ENCODE results near the gene OR7D4. TPM values are rescaled to one million over a fixed set of nuclear protein-coding genes. Genes with fewer than 3 reads are reported as not detected.
"Not testable (repeated sequence)": the region's sequence is repeated elsewhere in the genome, so short reads cannot be mapped to it uniquely, and the experiment has no call there.

The OR7D4 gene
- polyA plus RNA-seq (2013, experiment 1 of 2), result not detected
- not detected for polyA plus RNA-seq (2013, experiment 2 of 2)

DNA sequence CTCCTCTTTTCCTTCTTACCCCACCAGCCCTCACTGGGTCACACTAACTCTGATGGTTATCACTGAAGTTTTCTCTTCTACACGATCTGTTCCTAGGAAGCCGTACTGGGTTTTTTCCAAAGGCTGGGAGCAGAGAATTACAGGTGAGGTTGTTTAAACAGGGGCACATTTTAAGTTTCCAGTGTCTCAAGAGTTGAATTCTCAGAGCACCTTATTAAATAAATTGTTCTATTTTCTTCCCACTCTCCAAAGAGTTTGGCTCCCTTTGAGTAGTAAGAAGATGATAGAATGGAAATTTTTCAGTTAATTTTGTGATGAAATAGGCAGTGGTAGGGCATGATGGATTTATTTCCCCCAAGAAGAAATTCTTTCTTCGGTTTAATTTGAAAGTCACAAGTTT lies at the start of gene OR7D4:
OR7D4 (minus strand) TSS at position 101 of the 400 bp plus-strand sequence. CDS start 4,752 bp downstream, outside the sequence.
- H3K27ac ChIP-seq (ENCODE audit: low read depth, low read length), result no peak within 1 kb of the TSS
- WGBS, result 72% methylated on average over 3 of the region's 3 CpGs
- H3K4me1 ChIP-seq (ENCODE audit: insufficient read depth, low read length), result no peaks in the 10 kb centered on the region
- H3K36me3 ChIP-seq (ENCODE audit: insufficient read depth, low read length), result no peaks in the 10 kb centered on the region
- no peaks in the 10 kb centered on the region for H3K27me3 ChIP-seq (ENCODE audit: insufficient read depth, low read length)
- no peak within 1 kb of the TSS for H3K4me3 ChIP-seq (ENCODE audit: low read length)
- H3K9ac ChIP-seq (ENCODE audit: low read depth, low read length), result no peak within 1 kb of the TSS
- peaks cover 88% of the 10 kb centered on the region for H3K9me3 ChIP-seq (ENCODE audit: insufficient read depth, low read depth, low read length)

- no peak overlapping the region for H3K9ac ChIP-seq (ENCODE audit: low read depth, low read length)
- H3K36me3 ChIP-seq (ENCODE audit: insufficient read depth, low read length), result no peaks in the 10 kb centered on the region
- H3K9me3 ChIP-seq (ENCODE audit: insufficient read depth, low read depth, low read length), result peaks cover 94% of the 10 kb centered on the region
- no peaks in the 10 kb centered on the region for H3K27me3 ChIP-seq (ENCODE audit: insufficient read depth, low read length)
- no peak overlapping the region for H3K4me3 ChIP-seq (ENCODE audit: low read length)
- 80% methylated on average over 5 of the region's 5 CpGs for WGBS
- H3K27ac ChIP-seq (ENCODE audit: low read depth, low read length), result no peak overlapping the region
- no peaks in the 10 kb centered on the region for H3K4me1 ChIP-seq (ENCODE audit: insufficient read depth, low read length)
Observed at GRCh38 chr19:9251236-9251635, 31.8 kb upstream of the OR7D4 start.

DNA sequence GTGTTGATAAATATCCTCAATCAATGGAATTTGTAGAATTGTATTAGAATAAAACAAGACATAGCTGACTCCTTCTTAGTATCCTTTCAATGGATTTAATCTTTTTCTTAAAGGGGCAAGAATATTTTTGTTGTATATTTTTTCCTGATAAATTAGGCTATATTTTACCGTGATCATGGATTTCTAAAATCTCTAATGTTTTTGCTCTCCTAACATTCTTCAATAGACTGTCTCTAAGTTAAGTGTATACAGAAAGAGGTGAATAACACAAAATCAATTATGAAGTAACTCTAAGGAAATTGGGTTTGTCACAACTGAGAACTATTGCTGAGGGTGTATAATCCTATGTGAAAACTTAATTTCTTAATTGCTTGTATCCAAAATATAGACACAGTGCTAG lies 31.2 kb upstream of the OR7D4 start, which contains the start of gene OR7E24:
OR7E24 (plus strand) TSS at position 301 of the 400 bp plus-strand sequence. CDS start 114 bp downstream, outside the sequence.
- WGBS, result no CpG with 5 or more reads among the region's 1 CpG
- no peak within 1 kb of the TSS for H3K27ac ChIP-seq (ENCODE audit: low read depth, low read length)
- H3K4me1 ChIP-seq (ENCODE audit: insufficient read depth, low read length), result no peaks in the 10 kb centered on the region
- no peaks in the 10 kb centered on the region for H3K27me3 ChIP-seq (ENCODE audit: insufficient read depth, low read length)
- H3K9ac ChIP-seq (ENCODE audit: low read depth, low read length), result no peak within 1 kb of the TSS
- no peaks in the 10 kb centered on the region for H3K36me3 ChIP-seq (ENCODE audit: insufficient read depth, low read length)
- H3K4me3 ChIP-seq (ENCODE audit: low read length), result no peak within 1 kb of the TSS
- peaks cover 88% of the 10 kb centered on the region for H3K9me3 ChIP-seq (ENCODE audit: insufficient read depth, low read depth, low read length)

DNA sequence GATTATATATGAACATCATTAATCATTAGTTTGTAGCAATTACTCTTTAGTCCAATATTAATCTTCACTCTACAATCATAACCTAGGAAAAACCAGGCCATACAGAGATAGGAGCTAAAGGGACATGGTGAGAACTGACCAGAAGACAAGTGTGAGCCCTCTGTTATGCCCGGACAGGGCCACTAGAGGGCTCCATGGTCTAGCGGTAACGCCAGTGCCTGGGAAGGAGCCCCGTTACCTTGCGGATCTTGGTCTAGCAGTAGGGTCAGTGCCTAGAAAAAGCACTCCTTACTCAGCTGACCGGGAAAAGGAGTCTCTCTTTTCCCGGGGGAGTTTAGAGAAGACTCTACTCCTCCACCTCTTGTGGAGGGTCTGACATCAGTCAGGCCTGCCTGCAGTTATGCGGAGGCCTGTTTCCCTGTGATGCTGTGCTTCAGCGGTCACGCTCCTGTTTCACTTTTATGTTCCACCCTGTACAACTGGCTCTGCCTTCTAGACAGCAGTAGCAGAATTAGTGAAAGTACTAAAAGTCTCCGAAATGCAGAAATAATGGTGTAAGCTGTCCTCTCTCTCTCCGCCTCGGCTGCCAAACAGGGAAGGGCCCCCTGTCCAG lies 13.8 kb downstream of the OR7D4 start:
- no peak overlapping the region for H3K9ac ChIP-seq (ENCODE audit: low read depth, low read length)
- 43% methylated on average over 13 of the region's 13 CpGs for WGBS
- H3K27ac ChIP-seq (ENCODE audit: low read depth, low read length), result no peak overlapping the region
- no peaks in the 10 kb centered on the region for H3K36me3 ChIP-seq (ENCODE audit: insufficient read depth, low read length)
- H3K9me3 ChIP-seq (ENCODE audit: insufficient read depth, low read depth, low read length), result peaks cover 56% of the 10 kb centered on the region
- H3K4me1 ChIP-seq (ENCODE audit: insufficient read depth, low read length), result no peaks in the 10 kb centered on the region
- no peak overlapping the region for H3K4me3 ChIP-seq (ENCODE audit: low read length)
- H3K27me3 ChIP-seq (ENCODE audit: insufficient read depth, low read length), result no peaks in the 10 kb centered on the region

- peaks cover 73% of the 10 kb centered on the region for H3K9me3 ChIP-seq (ENCODE audit: insufficient read depth, low read depth, low read length)
- H3K27ac ChIP-seq (ENCODE audit: low read depth, low read length); H3K4me3 ChIP-seq (ENCODE audit: low read length); H3K27me3 ChIP-seq (ENCODE audit: insufficient read depth, low read length); H3K4me1 ChIP-seq (ENCODE audit: insufficient read depth, low read length); H3K9ac ChIP-seq (ENCODE audit: low read depth, low read length); H3K36me3 ChIP-seq (ENCODE audit: insufficient read depth, low read length): not testable (repeated sequence)
- WGBS, result 87% methylated on average over 2 of the region's 2 CpGs
Observed at GRCh38 chr19:9198044-9198443, 21.3 kb downstream of the OR7D4 start.

DNA sequence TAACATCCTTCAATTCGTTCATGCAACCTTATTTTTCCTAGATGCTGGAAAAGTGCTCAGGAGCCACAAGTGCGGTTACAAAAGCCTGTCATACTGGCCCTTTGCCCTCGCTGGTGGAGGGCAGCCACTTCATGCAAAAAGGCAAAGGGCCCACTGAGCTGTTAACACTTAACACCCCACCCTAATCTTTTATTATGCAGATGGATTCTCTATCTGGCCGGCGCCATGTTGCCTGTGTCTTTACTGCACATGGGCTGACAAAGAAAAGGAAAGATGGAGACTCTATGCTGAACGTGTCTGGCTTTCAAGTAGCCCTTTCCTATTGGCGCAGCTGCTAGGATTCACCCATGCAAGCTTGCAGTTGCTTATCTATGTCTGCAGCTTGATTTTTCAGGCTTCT lies 29.9 kb downstream of the OR7D4 start:
- peaks cover 88% of the 10 kb centered on the region for H3K9me3 ChIP-seq (ENCODE audit: insufficient read depth, low read depth, low read length)
- H3K9ac ChIP-seq (ENCODE audit: low read depth, low read length), result no peak overlapping the region

GRCh38 chr19:9187191-9187590 lies 32.2 kb downstream of the OR7D4 start:
- no peaks in the 10 kb centered on the region for H3K4me1 ChIP-seq (ENCODE audit: insufficient read depth, low read length)
- no peak overlapping the region for H3K4me3 ChIP-seq (ENCODE audit: low read length)
- H3K27ac ChIP-seq (ENCODE audit: low read depth, low read length), result no peak overlapping the region
- WGBS, result 89% methylated on average over 4 of the region's 6 CpGs
- H3K27me3 ChIP-seq (ENCODE audit: insufficient read depth, low read length), result no peaks in the 10 kb centered on the region
- H3K9ac ChIP-seq (ENCODE audit: low read depth, low read length), result no peak overlapping the region
- H3K36me3 ChIP-seq (ENCODE audit: insufficient read depth, low read length), result no peaks in the 10 kb centered on the region
- peaks cover 75% of the 10 kb centered on the region for H3K9me3 ChIP-seq (ENCODE audit: insufficient read depth, low read depth, low read length)

More for the DNA sequence above, 29.9 kb downstream of the OR7D4 start:
- H3K27ac ChIP-seq (ENCODE audit: low read depth, low read length), result no peak overlapping the region
- WGBS, result 60% methylated on average over 7 of the region's 7 CpGs
- H3K4me1 ChIP-seq (ENCODE audit: insufficient read depth, low read length), result no peaks in the 10 kb centered on the region
- H3K4me3 ChIP-seq (ENCODE audit: low read length), result no peak overlapping the region
- H3K36me3 ChIP-seq (ENCODE audit: insufficient read depth, low read length), result no peaks in the 10 kb centered on the region
- H3K27me3 ChIP-seq (ENCODE audit: insufficient read depth, low read length), result no peaks in the 10 kb centered on the region

- Histone ChIP-seq H3K36me3 (ENCODE audit: insufficient read depth, low read length) (no peaks in the 10 kb centered on the region), H3K27me3 (ENCODE audit: insufficient read depth, low read length) (no peaks in the 10 kb centered on the region), H3K4me1 (ENCODE audit: insufficient read depth, low read length) (no peaks in the 10 kb centered on the region), H3K9me3 (ENCODE audit: insufficient read depth, low read depth, low read length) (peaks cover 59% of the 10 kb centered on the region), H3K27ac (ENCODE audit: low read depth, low read length) (no peak overlapping the region), H3K9ac (ENCODE audit: low read depth, low read length) (no peak overlapping the region), H3K4me3 (ENCODE audit: low read length) (no peak overlapping the region)
- WGBS, result 95% methylated on average over 17 of the region's 17 CpGs
Observed at GRCh38 chr19:9183000-9183399, 36.4 kb downstream of the OR7D4 start.

DNA sequence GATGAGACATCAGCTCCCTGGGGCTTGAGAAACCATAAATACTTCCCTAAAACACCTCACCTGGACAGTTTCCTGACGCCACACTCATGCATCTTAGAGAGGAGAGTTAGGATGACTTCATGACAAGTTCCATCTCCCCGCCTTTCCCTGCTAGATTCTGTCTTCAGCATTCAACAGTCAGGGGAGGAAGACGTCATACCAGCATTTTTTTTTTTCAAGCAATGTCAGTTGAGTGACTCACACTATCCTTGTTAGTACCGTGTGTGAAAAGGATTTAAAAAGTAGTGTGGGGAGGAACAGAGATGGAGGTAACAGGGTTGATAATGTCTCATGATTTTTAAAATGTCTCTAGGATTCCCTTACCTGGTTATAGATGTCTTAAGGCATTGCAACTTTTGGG lies 40.5 kb downstream of the OR7D4 start, which contains the start of gene OR7D2:
OR7D2 (plus strand) TSS at position 79 of the 400 bp plus-strand sequence. CDS start 6,803 bp downstream, outside the sequence.
- Histone ChIP-seq H3K36me3 (ENCODE audit: insufficient read depth, low read length) (no peaks in the 10 kb centered on the region), H3K4me1 (ENCODE audit: insufficient read depth, low read length) (no peaks in the 10 kb centered on the region), H3K9me3 (ENCODE audit: insufficient read depth, low read depth, low read length) (peaks cover 50% of the 10 kb centered on the region), H3K4me3 (ENCODE audit: low read length) (no peak within 1 kb of the TSS), H3K9ac (ENCODE audit: low read depth, low read length) (no peak within 1 kb of the TSS), H3K27me3 (ENCODE audit: insufficient read depth, low read length) (no peaks in the 10 kb centered on the region), H3K27ac (ENCODE audit: low read depth, low read length) (no peak within 1 kb of the TSS)
- 68% methylated on average over 4 of the region's 4 CpGs for WGBS

- H3K4me1 ChIP-seq (ENCODE audit: insufficient read depth, low read length), result no peaks in the 10 kb centered on the region
- no peaks in the 10 kb centered on the region for H3K36me3 ChIP-seq (ENCODE audit: insufficient read depth, low read length)
- H3K9me3 ChIP-seq (ENCODE audit: insufficient read depth, low read depth, low read length), result peaks cover 53% of the 10 kb centered on the region
- no peak overlapping the region for H3K27ac ChIP-seq (ENCODE audit: low read depth, low read length)
- H3K27me3 ChIP-seq (ENCODE audit: insufficient read depth, low read length), result no peaks in the 10 kb centered on the region
- 90% methylated on average over 5 of the region's 5 CpGs for WGBS
- no peak overlapping the region for H3K4me3 ChIP-seq (ENCODE audit: low read length)
- H3K9ac ChIP-seq (ENCODE audit: low read depth, low read length), result no peak overlapping the region
Observed at GRCh38 chr19:9175326-9175725, 44.1 kb downstream of the OR7D4 start.

- Histone ChIP-seq H3K9me3 (ENCODE audit: insufficient read depth, low read depth, low read length) (peaks cover 30% of the 10 kb centered on the region), H3K9ac (ENCODE audit: low read depth, low read length) (no peak overlapping the region), H3K4me3 (ENCODE audit: low read length) (no peak overlapping the region), H3K27me3 (ENCODE audit: insufficient read depth, low read length) (no peaks in the 10 kb centered on the region), H3K27ac (ENCODE audit: low read depth, low read length) (no peak overlapping the region), H3K4me1 (ENCODE audit: insufficient read depth, low read length) (no peaks in the 10 kb centered on the region), H3K36me3 (ENCODE audit: insufficient read depth, low read length) (no peaks in the 10 kb centered on the region)
- 86% methylated on average over 6 of the region's 6 CpGs for WGBS
Observed at GRCh38 chr19:9171393-9171991, 47.9 kb downstream of the OR7D4 start.
